ENCODE measurements around the gene SPRN. TPM values are rescaled to one million over a fixed set of nuclear protein-coding genes. Genes with fewer than 3 reads are reported as not detected.
"Not testable (repeated sequence)": the region's sequence is repeated elsewhere in the genome, so short reads cannot be mapped to it uniquely, and the experiment has no call there.

SPRN gene
- total RNA-seq, 1 donor from 2014 or later, result not detected

- Histone ChIP-seq H3K4me1 (peaks cover 3% of the 10 kb centered on the region), H3K4me3 (no peak overlapping the region), H3K27ac (replicated peaks) (no peak overlapping the region), H3K36me3 (peaks cover 48% of the 10 kb centered on the region), H3K27me3 (ENCODE audit: low read depth) (peaks cover 13% of the 10 kb centered on the region), H3K9me3 (replicated peaks) (no peaks in the 10 kb centered on the region)
- no peak for DNase-seq
- intact Hi-C loops (cut with micrococcal nuclease), result no loop called here
- no peak for TF ChIP-seq CTCF (IDR thresholded peaks at IDR 0.05; ENCODE audit: borderline replicate concordance)
These were observed 5.0 kb downstream of the SPRN start for GRCh38 chr10:133419211-133419950.

GRCh38 chr10:133418289-133418993, 6.0 kb downstream of the SPRN start:
- TF ChIP-seq CTCF (IDR thresholded peaks at IDR 0.05; ENCODE audit: borderline replicate concordance), result no peak
- peaks cover 3% of the 10 kb centered on the region for H3K4me1 ChIP-seq
- no peaks in the 10 kb centered on the region for H3K9me3 ChIP-seq (replicated peaks)
- H3K27ac ChIP-seq (replicated peaks), result no peak overlapping the region
- peaks cover 10% of the 10 kb centered on the region for H3K27me3 ChIP-seq (ENCODE audit: low read depth)
- H3K36me3 ChIP-seq, result peaks cover 48% of the 10 kb centered on the region
- intact Hi-C loops (cut with micrococcal nuclease), result no loop called here
- no peak for DNase-seq
- no peak overlapping the region for H3K4me3 ChIP-seq

- DNase-seq, result no peak
- intact Hi-C loops (cut with micrococcal nuclease), result no loop called here
- H3K4me1 ChIP-seq, result no peaks in the 10 kb centered on the region
- TF ChIP-seq CTCF (IDR thresholded peaks at IDR 0.05; ENCODE audit: borderline replicate concordance), result no peak
- H3K4me3 ChIP-seq, result no peak overlapping the region
- H3K27ac ChIP-seq (replicated peaks), result no peak overlapping the region
- peaks cover 25% of the 10 kb centered on the region for H3K9me3 ChIP-seq (replicated peaks)
- H3K36me3 ChIP-seq, result peaks cover 68% of the 10 kb centered on the region
- no peaks in the 10 kb centered on the region for H3K27me3 ChIP-seq (ENCODE audit: low read depth)
These were observed 8.7 kb downstream of the SPRN start for GRCh38 chr10:133415752-133416151.

GRCh38 chr10:133414401-133414800, 10.0 kb downstream of the SPRN start:
- H3K27me3 ChIP-seq (ENCODE audit: low read depth); H3K4me3 ChIP-seq; H3K4me1 ChIP-seq; H3K27ac ChIP-seq (replicated peaks); DNase-seq; intact Hi-C loops (cut with micrococcal nuclease): not testable (repeated sequence)
- Histone ChIP-seq H3K9me3 (replicated peaks) (peaks cover 37% of the 10 kb centered on the region), H3K36me3 (peaks cover 68% of the 10 kb centered on the region)

GRCh38 chr10:133412381-133412711, 12.1 kb downstream of the SPRN start:
- no peak for DNase-seq
- Histone ChIP-seq H3K36me3 (peaks cover 74% of the 10 kb centered on the region), H3K9me3 (replicated peaks) (peaks cover 49% of the 10 kb centered on the region), H3K27ac (replicated peaks) (no peak overlapping the region), H3K27me3 (ENCODE audit: low read depth) (no peaks in the 10 kb centered on the region), H3K4me3 (no peak overlapping the region), H3K4me1 (no peaks in the 10 kb centered on the region)
- intact Hi-C loops (cut with micrococcal nuclease), result no loop called here
- no peak for TF ChIP-seq CTCF (IDR thresholded peaks at IDR 0.05; ENCODE audit: borderline replicate concordance)

Data from left ventricle myocardium inferior (tissue), 1 donor.